IPS-18c (cell line): Measurements from ENCODE around the gene ATP6V0D1.

Experiments used
- H3K4me3 ChIP-seq: 2 replicates; pipeline ENCODE4 v1.7.0; 2013; ENCODE audit warnings: low read depth, mild to moderate bottlenecking, low read length, moderate library complexity; ENCODE audit not compliant: insufficient read depth
- H3K9me3 ChIP-seq: one replicate; pipeline ENCODE4 v1.6.1; 2013; ENCODE audit warnings: mild to moderate bottlenecking, low read length, moderate library complexity; ENCODE audit not compliant: control insufficient read depth, insufficient read depth

The ATP6V0D1 gene

GRCh38 chr16:67480833-67481560 is at the start of gene ATP6V0D1:
TSS of gene ATP6V0D1 (minus strand) at chr16:67481157. CDS start at chr16:67481086, 71 bp downstream.
- H3K9me3 ChIP-seq, result no peaks in the 10 kb centered on the region

GRCh38 chr16:67530013-67530939 is 49.3 kb upstream of the ATP6V0D1 start:
- Histone ChIP-seq H3K9me3 (no peaks in the 10 kb centered on the region), H3K4me3 (peak overlapping the region; percentile 68)

More at GRCh38 chr16:67480833-67481560, at the start of gene ATP6V0D1:
- peak within 1 kb of the TSS; percentile 95 for H3K4me3 ChIP-seq

- Histone ChIP-seq H3K4me3 (peak overlapping the region; percentile 68), H3K9me3 (peaks cover 2% of the 10 kb centered on the region)
Measured at GRCh38 chr16:67529582-67530012, 48.6 kb upstream of the ATP6V0D1 start.

- Histone ChIP-seq H3K4me3 (peak overlapping the region; percentile 68), H3K9me3 (peaks cover 2% of the 10 kb centered on the region)
Measured at GRCh38 chr16:67528870-67529581, 48.1 kb upstream of the ATP6V0D1 start.

DNA sequence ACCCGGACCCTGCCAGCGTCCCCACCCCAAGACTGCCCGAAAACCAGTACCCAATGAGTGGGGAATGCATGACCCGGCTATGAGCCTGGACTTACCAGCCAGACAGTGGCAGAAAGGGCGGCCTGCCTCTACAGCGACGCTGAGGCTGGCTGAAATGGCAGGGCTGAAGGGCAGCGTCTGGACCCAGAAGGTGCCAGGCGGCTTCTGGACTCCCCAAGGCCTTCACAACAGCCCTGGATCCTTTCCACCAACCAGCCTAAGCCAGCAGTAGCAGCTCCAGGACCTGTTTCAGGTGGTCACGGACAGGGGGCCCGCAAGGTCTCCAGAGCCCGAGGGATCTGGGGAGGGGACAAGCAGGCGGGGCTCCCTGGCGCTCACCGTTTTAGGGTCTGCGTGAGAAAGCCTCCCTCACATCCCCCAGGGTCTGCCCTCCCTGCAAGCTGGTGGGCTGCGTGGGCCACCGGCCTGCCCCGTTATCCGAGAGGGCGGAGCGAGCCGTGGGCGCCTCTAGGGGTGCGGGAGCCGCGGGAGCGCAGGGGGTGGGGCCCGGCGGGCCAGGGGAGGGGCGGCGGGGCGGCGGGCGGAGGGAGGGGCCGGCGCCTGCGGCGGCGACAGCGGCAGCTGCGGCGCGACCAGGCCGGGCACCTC is 47.4 kb upstream of the ATP6V0D1 start, which contains the start of gene RIPOR1:
TSS of gene RIPOR1 (plus strand) at position 608 of the 648 bp plus-strand sequence. CDS start 9,618 bp downstream, outside the sequence.
- H3K4me3 ChIP-seq, result peak within 1 kb of the TSS; percentile 68

GRCh38 chr16:67526149-67526791 is 45.3 kb upstream of the ATP6V0D1 start:
- Histone ChIP-seq H3K4me3 (no peak overlapping the region), H3K9me3 (peaks cover 2% of the 10 kb centered on the region)

More for the DNA sequence above, 47.4 kb upstream of the ATP6V0D1 start, which contains the start of gene RIPOR1:
- H3K9me3 ChIP-seq, result peaks cover 2% of the 10 kb centered on the region

DNA sequence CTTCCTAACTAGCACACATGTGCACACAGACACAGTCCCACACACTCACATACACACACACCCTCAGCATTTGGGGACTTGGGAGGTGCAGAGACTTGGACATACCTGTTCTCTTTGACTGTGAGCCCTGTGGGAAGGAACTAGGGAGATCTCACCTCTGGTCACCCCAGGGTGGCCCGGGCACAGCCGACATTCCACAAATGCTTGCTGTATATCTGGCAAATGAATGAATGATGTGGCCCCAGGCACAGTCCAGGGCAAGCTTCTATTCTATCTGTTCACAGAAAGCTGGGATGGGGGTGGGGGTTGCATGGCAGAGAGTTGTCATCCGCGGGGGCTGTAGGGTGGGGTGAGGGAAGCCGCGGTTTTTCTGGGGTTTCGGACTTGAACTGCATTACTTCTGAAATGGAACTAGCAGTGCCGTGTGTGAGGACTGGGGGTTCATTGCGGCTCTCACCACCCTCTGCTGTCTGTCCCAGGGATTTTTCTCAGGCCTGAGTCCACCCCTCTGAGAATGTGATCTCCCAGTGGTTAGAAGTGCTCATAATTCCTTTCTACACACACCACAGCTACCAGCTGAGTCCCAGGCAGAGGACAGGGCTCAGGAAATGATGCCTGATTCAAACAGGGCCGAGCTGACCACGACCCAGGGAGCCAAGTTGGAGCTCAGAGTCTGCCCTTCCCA is 44.4 kb upstream of the ATP6V0D1 start:
- H3K9me3 ChIP-seq, result peaks cover 2% of the 10 kb centered on the region
- no peak overlapping the region for H3K4me3 ChIP-seq

- Histone ChIP-seq H3K4me3 (peak overlapping the region; percentile 48), H3K9me3 (peaks cover 2% of the 10 kb centered on the region)
Measured at GRCh38 chr16:67521095-67521804, 40.3 kb upstream of the ATP6V0D1 start.

- H3K4me3 ChIP-seq, result no peak overlapping the region
Measured at GRCh38 chr16:67519242-67519641, 38.3 kb upstream of the ATP6V0D1 start.

DNA sequence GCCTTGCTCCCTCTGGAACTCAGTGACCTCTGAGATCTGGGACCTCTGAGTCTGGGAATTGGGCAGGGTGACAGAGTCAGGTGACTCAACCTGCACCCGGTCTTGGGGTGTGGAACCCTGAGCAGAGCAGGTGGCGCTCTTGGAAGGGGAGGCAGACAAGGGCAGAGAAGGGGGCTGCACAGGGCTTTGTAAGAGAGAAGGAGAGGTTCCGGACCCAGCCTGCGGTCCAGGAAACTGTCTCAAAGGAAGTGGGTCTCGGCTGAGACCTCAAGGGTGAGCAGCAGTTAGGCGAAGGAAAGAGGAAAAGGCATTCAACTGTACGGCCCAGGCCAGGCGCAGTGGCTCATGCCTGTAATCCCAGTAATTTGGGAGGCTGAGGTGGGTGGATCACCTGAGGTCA is 37.7 kb upstream of the ATP6V0D1 start:
- H3K4me3 ChIP-seq, result no peak overlapping the region

More at GRCh38 chr16:67519242-67519641, 38.3 kb upstream of the ATP6V0D1 start:
- no peaks in the 10 kb centered on the region for H3K9me3 ChIP-seq

GRCh38 chr16:67517661-67518423 is 36.9 kb upstream of the ATP6V0D1 start:
- no peak overlapping the region for H3K4me3 ChIP-seq
- H3K9me3 ChIP-seq, result no peaks in the 10 kb centered on the region

More for the DNA sequence above, 37.7 kb upstream of the ATP6V0D1 start:
- no peaks in the 10 kb centered on the region for H3K9me3 ChIP-seq

GRCh38 chr16:67517155-67517445 is 36.1 kb upstream of the ATP6V0D1 start:
- H3K4me3 ChIP-seq, result no peak overlapping the region
- no peaks in the 10 kb centered on the region for H3K9me3 ChIP-seq

DNA sequence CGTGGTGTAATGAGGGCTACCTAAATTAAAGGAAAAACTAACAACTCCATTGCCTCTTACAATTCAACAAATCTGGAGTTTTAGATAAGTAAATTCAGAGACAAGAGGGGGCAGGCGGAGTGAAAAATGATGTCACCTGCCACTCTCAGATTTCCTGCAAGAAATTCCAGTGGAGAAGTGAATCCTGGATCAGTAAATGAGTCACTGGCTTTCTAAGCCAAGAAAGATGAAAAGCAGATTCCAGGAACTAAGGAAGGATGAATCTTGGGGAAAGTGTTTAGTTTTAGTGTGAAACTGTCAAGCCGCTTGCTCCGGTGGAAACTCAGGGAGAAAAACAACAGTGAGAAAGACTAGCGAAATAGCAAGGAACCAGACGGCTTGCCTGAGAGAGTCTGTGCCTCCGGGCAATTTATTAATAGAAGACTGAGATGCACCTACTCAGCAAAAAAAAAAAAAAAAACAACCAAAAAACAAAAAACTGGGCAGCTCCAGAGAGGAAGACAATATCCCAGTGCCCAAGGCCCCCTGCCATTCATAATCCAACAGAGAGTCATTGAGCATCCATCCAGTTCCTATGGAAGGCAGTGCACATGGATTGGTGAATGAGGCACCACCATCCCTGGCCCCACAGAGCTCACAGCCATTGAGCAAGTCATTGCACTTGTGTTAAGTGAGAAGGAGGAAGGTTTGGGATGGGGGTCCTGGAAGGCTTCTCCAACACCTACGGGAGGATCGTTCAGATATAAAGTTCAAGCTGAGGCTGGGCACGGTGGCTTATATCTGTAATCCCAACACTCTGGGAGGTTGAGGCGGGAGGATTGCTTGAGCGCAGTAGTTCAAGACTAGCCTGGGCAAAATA is 35.6 kb upstream of the ATP6V0D1 start:
- H3K4me3 ChIP-seq, result no peak overlapping the region
- no peaks in the 10 kb centered on the region for H3K9me3 ChIP-seq

DNA sequence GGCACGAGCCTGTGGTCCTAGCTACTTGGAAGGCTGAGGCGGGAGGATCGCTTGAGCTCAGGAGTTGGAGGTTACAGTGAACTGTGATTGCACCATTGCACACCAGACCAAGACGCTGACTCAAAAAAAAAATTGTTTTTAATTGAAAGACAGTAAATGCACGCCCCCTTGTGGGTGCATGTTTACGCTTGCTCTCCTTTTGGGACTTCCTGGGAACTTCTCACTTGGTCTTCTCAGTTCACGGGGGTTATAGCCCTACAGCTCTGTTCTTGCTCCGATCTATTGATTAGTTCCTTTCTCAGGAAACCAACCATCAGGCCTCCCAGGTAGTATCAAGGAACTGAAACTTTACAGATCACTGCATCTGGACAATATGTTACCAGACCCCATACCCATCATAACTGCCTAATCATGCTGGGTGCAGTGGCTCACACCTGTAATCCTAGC is 33.4 kb upstream of the ATP6V0D1 start:
- Histone ChIP-seq H3K4me3 (no peak overlapping the region), H3K9me3 (no peaks in the 10 kb centered on the region)
